Stimulated activated naive B cell treated with anti-CD40 and anti-IgM and Interleukin-4, amounts not matched to agents 10 μg/mL and 1 μg/mL and 100 μg/mL, for 72 hours (primary cell): ENCODE data around the gene EZR.
A peak's percentile ranks its signal among the peaks of the same experiment; 100 is the strongest.
"Not testable (repeated sequence)": the region's sequence is repeated elsewhere in the genome, so short reads cannot be mapped to it uniquely, and the experiment has no call there.

Experiments
- ATAC-seq, 2 donors: fragments of 150-1000 bp; cut with Tn5 transposase; replicated peaks; 2 replicates each; pipeline ENCODE4 v1.10.0; 2021; ENCODE audit warnings: moderate library complexity in 1 of 2
- DNase-seq: peaks from one replicate; pipeline ENCODE4 v3.0.0; 2021
- H3K27ac Mint-ChIP-seq: one replicate; pipeline ENCODE4 v1.8.0; 2022; ENCODE audit warnings: mild to moderate bottlenecking, mixed read lengths
- H3K27me3 Mint-ChIP-seq, 2 donors: one replicate each; pipeline ENCODE4 v1.8.0; 2022; ENCODE audit warnings: mixed read lengths in 2 of 2
- H3K36me3 Mint-ChIP-seq, 2 donors: one replicate each; pipeline ENCODE4 v1.8.0; 2022; ENCODE audit warnings: mixed read lengths in 2 of 2, mild to moderate bottlenecking in 1 of 2
- H3K4me1 Mint-ChIP-seq, 2 donors: one replicate each; pipeline ENCODE4 v1.8.0; 2022; ENCODE audit warnings: mixed read lengths in 2 of 2, mild to moderate bottlenecking in 1 of 2
- H3K4me3 Mint-ChIP-seq, 2 donors: one replicate each; pipeline ENCODE4 v1.8.0; 2022; ENCODE audit warnings: mild to moderate bottlenecking in 2 of 2, mixed read lengths in 2 of 2, moderate library complexity in 1 of 2
- H3K9me3 Mint-ChIP-seq, 2 donors: one replicate each; pipeline ENCODE4 v1.8.0; 2022; ENCODE audit warnings: mixed read lengths in 2 of 2, mild to moderate bottlenecking in 1 of 2

EZR gene

GRCh38 chr6:158850807-158851115 lies 31.6 kb upstream of the EZR start:
- DNase-seq: no peak
- Mint-ChIP-seq H3K36me3 (no peaks in the 10 kb centered on the region), H3K9me3 (peaks cover 0 to 1% of the 10 kb centered on the region in 2 donors), H3K4me1 (peaks cover 22 to 29% of the 10 kb centered on the region in 2 donors), H3K27me3 (no peaks in the 10 kb centered on the region), H3K4me3 (no peak overlapping the region), H3K27ac (no peak overlapping the region)
- no peak for ATAC-seq

DNA sequence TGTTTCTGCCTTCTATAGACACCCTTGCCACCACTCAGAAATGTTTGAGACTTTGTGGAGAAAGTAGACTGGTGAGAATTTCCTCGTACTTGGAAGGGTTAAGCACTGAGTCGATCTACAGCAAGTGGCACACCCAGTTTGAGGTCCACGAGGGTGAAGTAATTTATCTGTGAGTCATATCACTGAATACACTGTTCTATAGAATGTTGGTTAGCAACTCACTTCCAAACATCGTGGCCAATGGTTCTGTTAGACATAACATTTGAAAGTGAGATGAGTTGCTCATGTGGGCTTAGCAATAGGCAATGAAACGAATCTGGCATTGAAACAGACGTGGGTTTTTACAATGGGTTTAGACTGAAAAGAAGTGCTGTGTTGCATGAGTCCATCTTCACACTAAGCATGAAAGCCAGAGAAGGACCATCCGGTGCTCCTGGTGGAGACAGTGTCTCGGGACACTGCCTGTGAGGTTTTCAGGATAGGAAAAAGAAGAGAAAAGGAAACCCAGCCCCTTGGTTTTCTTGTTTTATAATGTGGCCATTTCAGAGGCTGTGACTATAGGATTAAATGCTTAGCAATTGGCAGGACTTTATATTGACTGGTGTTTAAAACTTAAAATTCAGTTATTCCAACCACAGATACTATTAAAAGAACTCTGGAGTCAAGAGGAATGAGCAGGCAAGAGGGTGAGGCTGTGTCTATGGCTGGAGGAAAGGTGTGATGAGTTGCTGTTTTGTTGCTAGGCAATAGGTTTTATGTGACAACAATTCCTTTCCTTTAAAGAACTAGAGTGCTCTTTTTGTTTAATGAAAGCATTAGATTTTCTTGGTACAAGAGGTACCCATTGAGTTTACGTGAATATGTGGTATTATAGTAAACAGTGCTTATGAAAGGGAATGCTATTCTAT lies 31.0 kb upstream of the EZR start:
- ATAC-seq (peak; percentile 59 to 61), DNase-seq (no peak)
- Mint-ChIP-seq H3K4me3 (no peak overlapping the region), H3K36me3 (no peaks in the 10 kb centered on the region), H3K4me1 (peaks cover 22 to 25% of the 10 kb centered on the region in 2 donors), H3K9me3 (peaks cover 0 to 1% of the 10 kb centered on the region in 2 donors), H3K27me3 (no peaks in the 10 kb centered on the region), H3K27ac (peak overlapping the region; percentile 88)

DNA sequence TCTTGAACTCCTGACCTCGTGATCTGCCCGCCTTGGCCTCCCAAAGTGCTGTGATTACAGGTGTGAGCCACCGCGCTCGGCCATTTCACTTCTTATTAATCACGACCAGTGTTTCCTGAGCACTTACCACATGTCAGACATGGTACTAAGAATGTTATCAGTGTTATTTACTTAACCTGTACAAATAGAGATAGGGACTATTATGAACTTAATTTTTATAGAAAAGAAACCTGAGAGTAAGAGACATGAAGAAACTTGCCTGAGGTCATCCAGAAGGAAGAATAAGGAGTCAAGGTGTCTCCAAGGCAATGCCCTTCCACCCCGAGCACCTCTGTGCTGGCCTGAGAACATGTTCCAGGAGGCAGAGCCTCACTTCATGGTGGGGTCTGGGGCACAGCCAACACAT lies 29.3 kb upstream of the EZR start:
- peak overlapping the region; percentile 44 for H3K27ac Mint-ChIP-seq

GRCh38 chr6:158847786-158848185 lies 28.6 kb upstream of the EZR start:
- no peak for ATAC-seq
- Mint-ChIP-seq H3K27ac (no peak overlapping the region), H3K4me1 (peaks cover 32 to 43% of the 10 kb centered on the region in 2 donors), H3K27me3 (no peaks in the 10 kb centered on the region), H3K36me3 (no peaks in the 10 kb centered on the region), H3K4me3 (no peak overlapping the region), H3K9me3 (peaks cover 0 to 1% of the 10 kb centered on the region in 2 donors)
- no peak for DNase-seq

More for the DNA sequence above, 29.3 kb upstream of the EZR start:
- no peak for ATAC-seq
- DNase-seq: no peak
- Mint-ChIP-seq H3K36me3 (no peaks in the 10 kb centered on the region), H3K27me3 (no peaks in the 10 kb centered on the region), H3K4me1 (peaks cover 30 to 36% of the 10 kb centered on the region in 2 donors), H3K9me3 (peaks cover 0 to 1% of the 10 kb centered on the region in 2 donors), H3K4me3 (no peak overlapping the region)

DNA sequence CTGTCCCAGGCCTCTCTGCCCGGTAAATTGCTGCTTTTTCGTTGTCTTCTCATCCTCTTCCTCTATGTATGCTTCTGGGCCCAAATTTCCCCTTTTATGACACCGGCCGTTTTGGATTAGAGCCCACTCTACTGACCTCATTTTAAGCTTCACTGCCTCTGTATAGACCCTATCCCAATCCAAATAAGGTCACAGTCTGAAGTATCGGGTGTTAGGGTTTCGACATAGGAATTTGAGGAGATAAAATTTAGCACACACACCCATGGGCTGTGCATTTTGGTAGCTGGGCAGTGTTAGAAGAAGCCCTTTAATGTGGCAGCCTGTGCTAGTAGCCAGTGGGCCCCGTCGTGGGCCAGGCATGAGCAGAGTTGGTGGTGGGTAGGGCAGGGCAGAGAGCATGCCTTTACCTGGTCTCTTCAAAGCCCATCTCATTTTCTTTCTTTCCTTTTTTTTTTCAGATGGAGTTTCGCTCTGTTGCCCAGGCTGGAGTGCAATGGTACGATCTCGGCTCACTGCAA lies 27.9 kb upstream of the EZR start:
- Mint-ChIP-seq H3K36me3 (no peaks in the 10 kb centered on the region), H3K9me3 (peaks cover 0 to 1% of the 10 kb centered on the region in 2 donors), H3K4me1 (peaks cover 30 to 45% of the 10 kb centered on the region in 2 donors), H3K27ac (no peak overlapping the region), H3K27me3 (no peaks in the 10 kb centered on the region), H3K4me3 (no peak overlapping the region)
- no peak for DNase-seq
- no peak for ATAC-seq

- peaks cover 24 to 32% of the 10 kb centered on the region in 2 donors for H3K4me1 Mint-ChIP-seq
- DNase-seq (no peak), ATAC-seq (peak; percentile 61 to 63)
- H3K4me3 Mint-ChIP-seq: no peak overlapping the region
- no peaks in the 10 kb centered on the region for H3K36me3 Mint-ChIP-seq
- no peak overlapping the region for H3K27ac Mint-ChIP-seq
- H3K9me3 Mint-ChIP-seq: no peaks in the 10 kb centered on the region
- no peaks in the 10 kb centered on the region for H3K27me3 Mint-ChIP-seq
These were observed 24.8 kb upstream of the EZR start for GRCh38 chr6:158843751-158844683.

- Mint-ChIP-seq H3K9me3 (no peaks in the 10 kb centered on the region), H3K27me3 (no peaks in the 10 kb centered on the region), H3K36me3 (no peaks in the 10 kb centered on the region), H3K4me1 (peaks cover 28 to 41% of the 10 kb centered on the region in 2 donors), H3K4me3 (no peak overlapping the region), H3K27ac (no peak overlapping the region)
- no peak for ATAC-seq
- DNase-seq: no peak
These were observed 22.2 kb upstream of the EZR start for GRCh38 chr6:158841358-158841757.

DNA sequence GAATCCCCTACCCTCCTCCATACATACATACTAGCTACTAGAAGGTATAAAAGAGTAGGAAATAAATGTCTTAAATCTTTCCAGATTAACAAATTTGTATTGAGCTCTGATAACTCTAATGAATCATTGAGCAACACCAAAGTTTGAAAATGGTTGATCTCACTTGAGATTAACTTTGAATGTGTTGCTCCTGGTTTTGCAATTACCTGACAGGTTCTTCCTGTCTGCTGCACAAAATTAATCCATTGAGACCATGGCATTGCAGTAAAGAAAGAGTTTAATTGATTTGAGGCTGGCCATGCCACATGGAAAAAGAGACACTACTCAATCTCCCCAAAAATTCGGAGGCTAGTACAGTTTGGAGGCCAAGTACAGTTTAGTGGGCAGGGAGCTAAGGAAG lies 21.3 kb upstream of the EZR start:
- Mint-ChIP-seq H3K4me1 (peaks cover 34 to 50% of the 10 kb centered on the region in 2 donors), H3K27ac (no peak overlapping the region), H3K27me3 (no peaks in the 10 kb centered on the region), H3K4me3 (no peak overlapping the region), H3K36me3 (no peaks in the 10 kb centered on the region), H3K9me3 (no peaks in the 10 kb centered on the region)
- ATAC-seq (no peak), DNase-seq (no peak)

DNA sequence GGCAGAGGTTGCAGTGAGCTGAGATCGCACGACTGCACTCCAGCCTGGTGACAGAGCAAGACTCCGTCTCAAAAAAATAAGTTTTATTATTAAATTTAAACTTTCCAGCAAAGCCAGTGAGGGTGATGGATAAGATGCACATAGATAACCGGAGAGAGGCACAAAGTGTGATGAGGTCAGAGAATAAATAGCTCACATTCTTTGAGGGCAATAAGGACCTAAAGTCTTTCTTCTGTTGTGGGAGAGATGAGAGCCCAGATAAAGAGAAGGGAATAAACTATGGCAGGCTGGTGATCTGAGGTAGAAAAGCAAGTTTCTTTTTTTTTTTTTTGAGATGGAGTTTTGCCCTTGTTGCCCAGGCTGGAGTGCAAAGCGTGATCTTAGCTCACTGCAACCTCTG lies 20.6 kb upstream of the EZR start:
- H3K27me3 Mint-ChIP-seq: no peaks in the 10 kb centered on the region
- no peak overlapping the region for H3K27ac Mint-ChIP-seq
- H3K4me1 Mint-ChIP-seq: peaks cover 34 to 57% of the 10 kb centered on the region in 2 donors
- H3K36me3 Mint-ChIP-seq: no peaks in the 10 kb centered on the region
- no peak for DNase-seq
- H3K4me3 Mint-ChIP-seq: no peak overlapping the region
- ATAC-seq: no peak
- H3K9me3 Mint-ChIP-seq: no peaks in the 10 kb centered on the region

DNA sequence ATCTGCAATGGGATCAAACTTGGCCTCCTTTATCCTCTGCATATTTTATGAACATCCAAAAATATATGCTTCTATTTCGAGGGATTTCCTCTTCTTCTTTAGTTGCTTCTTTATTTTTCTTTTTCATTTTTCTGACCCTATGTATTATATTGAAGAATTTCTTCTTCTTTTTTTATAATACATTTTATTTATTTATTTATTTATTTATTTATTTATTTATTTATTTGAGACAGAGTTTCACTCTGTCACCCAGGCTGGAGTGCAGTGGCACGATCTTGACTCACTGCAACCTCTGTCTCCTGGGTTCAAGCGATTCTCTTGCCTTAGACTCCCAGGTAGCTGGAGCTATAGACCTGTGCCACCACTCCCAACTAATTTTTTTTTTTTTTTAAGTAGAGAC lies 19.6 kb upstream of the EZR start:
- not testable (repeated sequence) for H3K27me3 Mint-ChIP-seq, H3K27ac Mint-ChIP-seq, H3K36me3 Mint-ChIP-seq, H3K9me3 Mint-ChIP-seq, DNase-seq, ATAC-seq, H3K4me3 Mint-ChIP-seq
- H3K4me1 Mint-ChIP-seq: peaks cover 30 to 50% of the 10 kb centered on the region in 2 donors

DNA sequence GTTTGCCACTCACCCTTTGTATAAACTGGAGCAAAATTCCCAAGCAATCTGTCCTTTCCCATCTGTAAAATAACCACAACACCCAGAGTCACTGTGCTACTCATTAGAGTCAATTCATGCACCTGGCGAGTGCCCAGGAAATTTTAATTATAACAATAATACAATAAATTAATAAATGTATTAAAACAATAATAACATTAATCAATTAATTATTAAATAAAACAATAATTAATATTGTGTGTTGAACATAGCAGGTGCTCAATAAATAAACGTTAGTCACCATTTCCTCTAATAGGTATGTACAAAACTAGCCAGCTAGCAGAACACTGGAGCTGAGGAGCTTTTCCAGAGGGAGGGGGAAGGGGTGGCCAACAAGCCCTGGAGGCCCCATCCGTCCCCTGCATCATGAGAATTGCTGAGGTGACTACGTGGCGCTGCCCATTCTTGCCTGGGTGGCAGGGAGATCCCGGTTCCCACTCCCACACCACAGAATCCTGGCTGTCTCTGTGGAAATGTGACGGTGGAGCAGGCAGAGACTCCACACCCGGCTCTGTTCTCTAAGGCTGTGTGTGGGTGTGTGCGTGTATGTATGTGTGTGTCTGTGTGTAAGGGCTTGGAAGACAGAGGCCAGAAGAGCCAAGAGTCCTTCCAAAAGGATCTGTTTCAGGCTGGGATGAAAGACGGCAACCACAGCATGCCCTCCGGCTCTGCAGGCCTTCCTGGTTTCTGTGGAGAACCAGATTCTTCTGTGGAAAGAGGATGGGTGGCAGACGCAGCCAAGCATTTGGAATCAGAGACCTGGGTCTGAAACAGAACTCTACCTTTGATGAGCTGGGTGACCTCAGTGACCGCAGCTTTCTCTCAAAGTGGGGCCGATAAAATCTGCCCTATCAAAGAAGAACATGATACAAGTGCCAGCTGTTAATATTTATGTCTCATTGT lies 18.8 kb upstream of the EZR start:
- Mint-ChIP-seq H3K9me3 (no peaks in the 10 kb centered on the region), H3K4me3 (no peak overlapping the region), H3K36me3 (no peaks in the 10 kb centered on the region), H3K27me3 (no peaks in the 10 kb centered on the region), H3K27ac (no peak overlapping the region), H3K4me1 (peaks cover 27 to 42% of the 10 kb centered on the region in 2 donors)
- ATAC-seq: no peak
- no peak for DNase-seq

DNA sequence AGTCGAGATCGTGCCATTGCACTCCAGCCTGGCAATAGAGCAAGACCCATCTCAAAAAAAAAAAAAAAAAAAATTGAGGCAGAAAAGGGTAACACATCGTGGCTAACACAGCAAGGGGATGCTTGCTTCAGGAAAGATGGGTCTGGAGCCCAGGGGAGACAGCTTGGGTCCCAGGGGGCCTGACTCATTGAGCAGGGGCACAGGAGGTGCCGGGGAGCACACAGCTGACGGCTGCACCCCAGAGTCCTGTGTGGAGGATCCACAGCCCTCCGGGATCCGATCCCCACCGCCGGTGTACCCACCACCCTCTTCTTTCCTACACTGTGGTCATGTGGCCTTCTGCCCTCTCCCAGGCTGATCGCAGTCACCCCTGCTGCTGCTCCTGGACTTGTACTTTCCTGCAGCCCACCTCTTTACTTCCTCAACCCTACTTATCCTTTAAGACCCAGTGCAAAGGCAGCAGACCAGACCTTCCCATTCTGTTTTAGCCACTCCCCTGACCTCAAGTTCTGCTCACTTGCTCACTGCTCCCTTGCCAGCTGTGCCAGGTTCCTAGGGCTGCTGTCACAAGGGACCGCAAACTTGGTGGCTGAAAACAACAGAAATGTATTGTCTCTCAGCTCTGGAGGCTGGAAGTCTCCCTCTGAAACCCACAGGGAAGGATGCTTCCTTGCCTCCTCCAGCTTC lies 17.6 kb upstream of the EZR start:
- DNase-seq (no peak), ATAC-seq (peak; percentile 38 to 73)
- Mint-ChIP-seq H3K27me3 (no peaks in the 10 kb centered on the region), H3K4me3 (no peak overlapping the region), H3K4me1 (peaks cover 28 to 45% of the 10 kb centered on the region in 2 donors), H3K36me3 (no peaks in the 10 kb centered on the region), H3K9me3 (no peaks in the 10 kb centered on the region), H3K27ac (no peak overlapping the region)

- Mint-ChIP-seq H3K27me3 (no peaks in the 10 kb centered on the region), H3K36me3 (no peaks in the 10 kb centered on the region), H3K4me1 (peaks cover 26 to 41% of the 10 kb centered on the region in 2 donors), H3K9me3 (no peaks in the 10 kb centered on the region), H3K27ac (peak overlapping the region; percentile 42), H3K4me3 (peak overlapping the region; percentile 23 to 29)
- no peak for DNase-seq
- ATAC-seq: peak; percentile 41 to 83
These were observed 16.6 kb upstream of the EZR start for GRCh38 chr6:158835616-158836221.
